GM23338 (cell line): ENCODE results near the gene IDH3A. TPM values are rescaled to one million over a fixed set of nuclear protein-coding genes. Genes with fewer than 3 reads are reported as not detected.

ENCODE experiments used
- ATAC-seq: fragments of 200-7000 bp; cut with Tn5 transposase; 3 replicates; pipeline ENCODE4 v1.9.1; 2020
- DNase-seq: peaks from one replicate; pipeline ENCODE4 v3.0.0-alpha.2; 2015; ENCODE audit warnings: low spot score
- H2AFZ ChIP-seq: fragments of 200-600 bp; sonication (generic); 2 replicates; pipeline ENCODE4 v1.8.0; 2016; ENCODE audit warnings: antibody characterized with exemption, mild to moderate bottlenecking, moderate library complexity
- H3F3A ChIP-seq: fragments of 200-600 bp; sonication (generic); replicated peaks from 2 replicates; pipeline ENCODE4 v1.8.0; 2017; ENCODE audit warnings: antibody characterized with exemption, mixed run types, low read depth
- H3K27ac ChIP-seq: fragments of 200-600 bp; sonication (generic); 2 replicates; pipeline ENCODE4 v1.6.1; 2016; ENCODE audit warnings: low read depth
- H3K27me3 ChIP-seq: fragments of 200-600 bp; sonication (generic); 2 replicates; pipeline ENCODE4 v1.8.0; 2016; ENCODE audit warnings: mild to moderate bottlenecking, mixed run types, moderate library complexity; ENCODE audit not compliant: insufficient read depth
- H3K36me3 ChIP-seq: fragments of 200-600 bp; sonication (generic); 2 replicates; pipeline ENCODE4 v1.8.0; 2016; ENCODE audit warnings: mild to moderate bottlenecking; ENCODE audit not compliant: insufficient read depth
- H3K4me1 ChIP-seq: fragments of 200-600 bp; sonication (generic); 2 replicates; pipeline ENCODE4 v1.8.0; 2016; ENCODE audit warnings: mild to moderate bottlenecking, moderate library complexity; ENCODE audit not compliant: insufficient read depth
- H3K4me2 ChIP-seq: fragments of 200-600 bp; sonication (generic); 2 replicates; pipeline ENCODE4 v1.7.1; 2017; ENCODE audit warnings: mixed run types
- H3K4me3 ChIP-seq: fragments of 200-600 bp; sonication (generic); 2 replicates; pipeline ENCODE4 v1.6.1; 2016; ENCODE audit warnings: mixed run types
- H3K79me2 ChIP-seq: fragments of 200-600 bp; sonication (generic); replicated peaks from 2 replicates; pipeline ENCODE4 v1.8.0; 2017; ENCODE audit warnings: mild to moderate bottlenecking; ENCODE audit not compliant: insufficient read depth
- H3K9me2 ChIP-seq: fragments of 200-600 bp; sonication (generic); 2 replicates; pipeline ENCODE4 v1.8.0; 2017; ENCODE audit not compliant: insufficient read depth
- H4K20me1 ChIP-seq: fragments of 200-600 bp; sonication (generic); replicated peaks from 2 replicates; pipeline ENCODE4 v1.8.0; 2017; ENCODE audit warnings: mild to moderate bottlenecking; ENCODE audit not compliant: insufficient read depth
- H3K27ac Mint-ChIP-seq: 2 replicates; pipeline ENCODE4 v1.8.0; 2020; ENCODE audit warnings: inconsistent platforms, mild to moderate bottlenecking, moderate library complexity, mixed read lengths
- H3K27me3 Mint-ChIP-seq: 3 replicates; pipeline ENCODE4 v1.8.0; 2022; ENCODE audit warnings: low read depth, mild to moderate bottlenecking, moderate library complexity, mixed read lengths, inconsistent platforms; ENCODE audit not compliant: insufficient read depth, poor library complexity
- H3K36me3 Mint-ChIP-seq: 3 replicates; pipeline ENCODE4 v1.8.0; 2021; ENCODE audit warnings: low read depth, mild to moderate bottlenecking, inconsistent platforms, moderate library complexity, mixed read lengths
- H3K4me1 Mint-ChIP-seq: 3 replicates; pipeline ENCODE4 v1.8.0; 2020; ENCODE audit warnings: mild to moderate bottlenecking, inconsistent platforms, mixed read lengths
- H3K4me3 Mint-ChIP-seq: 3 replicates; pipeline ENCODE4 v1.8.0; 2021; ENCODE audit warnings: moderate library complexity, mild to moderate bottlenecking, inconsistent platforms, mixed read lengths
- H3K9me3 Mint-ChIP-seq: 3 replicates; pipeline ENCODE4 v1.8.0; 2020; ENCODE audit warnings: moderate library complexity, mild to moderate bottlenecking, inconsistent platforms, mixed read lengths
- ETS1 ChIP-seq: IDR thresholded peaks from 2 replicates; pipeline ENCODE4 v1.6.1; 2016; ENCODE audit warnings: antibody characterized with exemption
- EZH2phosphoT487 ChIP-seq: fragments of 200-600 bp; sonication (generic); IDR thresholded peaks from one replicate; pipeline ENCODE4 v1.8.1; 2018; ENCODE audit warnings: antibody characterized with exemption; ENCODE audit not compliant: unreplicated experiment
- JUNB ChIP-seq: IDR thresholded peaks from one replicate; pipeline ENCODE4 v1.6.1; 2016; ENCODE audit warnings: antibody characterized with exemption; ENCODE audit not compliant: unreplicated experiment
- STAT1 ChIP-seq: IDR thresholded peaks from one replicate; pipeline ENCODE4 v1.6.1; 2016; ENCODE audit warnings: antibody characterized with exemption; ENCODE audit not compliant: unreplicated experiment
- ZNF114 ChIP-seq: fragments of 250-450 bp; sonication (Bioruptor Pico); IDR thresholded peaks from 2 replicates; pipeline ENCODE4 v1.5.0; 2020; ENCODE audit warnings: mild to moderate bottlenecking, moderate library complexity
- ZNF462 ChIP-seq: fragments of 250-450 bp; sonication (Bioruptor Pico); IDR thresholded peaks from 2 replicates; pipeline ENCODE4 v1.5.0; 2020; ENCODE audit warnings: mild to moderate bottlenecking, moderate library complexity
- polyA plus RNA-seq: library from polyadenylated mRNA; unstranded; fragments of >200 nt; fragmentation: Nextera tagmentation; extraction: Ambion mirVana; gene quantifications from 2 replicates; pipeline ENCODE4 v1.2.1, GENCODE V29; 2016
- total RNA-seq: library from RNA; depleted of rRNA; stranded (reverse); fragments of >200 nt; shearing (Covaris generic); gene quantifications from 2 replicates; pipeline ENCODE4 v1.2.3, GENCODE V29; 2014

IDH3A gene
- total and polyA plus RNA-seq, 2 experiments from 2014 or later, result 24.1 to 41.6 TPM

DNA sequence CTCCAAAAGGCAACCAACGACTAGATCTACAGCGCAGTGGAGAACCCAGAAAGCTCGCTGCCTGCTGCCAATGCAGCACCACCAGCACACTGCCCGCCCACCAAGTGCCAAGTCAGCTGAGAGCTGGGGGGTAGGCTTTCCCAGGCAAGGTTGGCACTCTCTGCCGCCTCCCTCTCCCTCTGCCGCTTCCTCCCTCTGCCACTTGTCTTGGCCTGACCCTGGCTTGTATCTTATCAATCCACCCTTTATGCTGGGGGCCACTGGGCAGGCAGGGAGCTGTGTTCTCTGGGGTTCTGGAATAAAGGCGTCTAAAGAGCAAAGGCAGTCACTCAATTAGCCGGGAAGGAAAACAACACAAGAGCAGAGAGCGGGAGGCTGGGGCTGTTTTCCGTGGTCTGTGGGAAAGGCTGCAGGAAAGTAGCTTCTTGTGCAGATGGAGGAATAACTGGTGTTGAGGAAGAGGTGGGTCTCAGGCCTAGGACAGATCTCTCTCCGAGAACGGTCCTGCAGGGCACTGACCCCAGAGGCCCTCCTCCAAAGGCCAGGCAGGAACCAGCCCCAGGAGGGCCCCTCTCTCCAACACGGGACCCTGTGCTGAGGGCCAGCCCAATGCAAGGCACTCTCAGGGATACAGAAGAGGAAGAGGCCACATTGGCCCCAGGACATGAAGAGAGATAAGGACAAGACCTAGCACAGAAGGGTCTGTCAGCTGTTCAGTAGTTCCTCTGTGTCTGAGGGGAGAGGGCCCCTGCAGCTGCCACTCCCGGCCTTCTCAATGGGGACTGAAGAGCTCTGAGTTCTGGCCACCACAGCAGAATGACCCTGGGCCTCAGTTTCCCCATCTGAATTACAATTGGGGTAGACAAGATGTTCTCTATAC is 54.4 kb downstream of the IDH3A start (continued):
- no peak for TF ChIP-seq ZNF462 (CRISPR knock-in tag)
- no peak for TF ChIP-seq JUNB
- TF ChIP-seq EZH2phosphoT487, result no peak

DNA sequence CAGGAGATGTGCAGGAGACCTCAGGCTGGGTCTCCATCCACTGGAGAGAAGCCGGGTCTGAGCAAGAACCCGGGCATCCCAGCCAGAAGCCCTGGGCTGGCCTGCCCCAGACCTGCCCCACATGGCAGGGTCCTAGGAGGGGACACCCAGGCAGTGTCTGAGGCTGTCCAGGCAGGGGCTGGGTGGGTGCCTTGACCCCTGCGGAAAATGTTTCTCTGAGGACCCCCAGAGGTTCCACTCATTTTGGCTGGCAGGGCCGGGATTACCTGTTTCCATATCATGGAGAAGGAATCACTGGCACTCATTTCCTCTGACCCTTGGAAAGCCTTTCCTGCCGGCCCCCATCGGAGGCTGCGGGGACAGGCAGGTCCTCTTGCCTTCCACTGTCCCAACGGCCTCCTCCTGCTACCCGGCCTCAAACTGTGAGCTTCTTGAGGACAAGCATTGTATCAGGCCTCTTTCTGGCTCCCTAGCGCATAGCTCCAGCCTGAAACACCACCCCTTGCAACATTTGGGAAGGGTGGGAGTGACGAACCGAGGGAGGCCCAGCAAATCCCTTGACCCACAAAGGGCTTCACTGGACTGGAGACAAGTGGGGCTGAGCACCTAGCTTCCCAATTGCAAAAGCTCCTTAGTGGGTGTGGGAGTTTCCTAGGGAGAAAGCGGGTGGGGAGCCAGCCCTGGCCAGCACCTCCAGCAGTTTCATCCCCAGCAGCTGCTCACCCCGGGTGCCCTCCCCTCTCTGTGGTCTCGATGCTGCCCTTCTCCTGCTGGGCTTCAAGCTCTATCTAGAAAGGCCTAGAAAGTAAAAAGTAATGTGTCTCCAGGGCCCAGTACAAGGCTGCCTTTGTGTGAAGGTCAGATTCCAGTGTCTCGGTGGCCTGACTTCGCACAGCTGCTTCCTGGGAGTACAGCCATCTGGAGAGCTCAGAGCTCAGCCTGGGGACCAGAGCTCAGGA is 55.5 kb downstream of the IDH3A start:
- Histone ChIP-seq H3F3A (no peaks in the 10 kb centered on the region), H3K4me2 (no peak overlapping the region), H3K79me2 (no peaks in the 10 kb centered on the region), H3K4me3 (no peak overlapping the region), H3K4me1 (no peaks in the 10 kb centered on the region), H3K9me2 (no peaks in the 10 kb centered on the region), H3K27me3 (no peaks in the 10 kb centered on the region), H2AFZ (no peak overlapping the region), H3K36me3 (no peaks in the 10 kb centered on the region), H4K20me1 (no peaks in the 10 kb centered on the region), H3K27ac (no peak overlapping the region)
- H3K27me3 Mint-ChIP-seq, result peaks cover 6% of the 10 kb centered on the region
- peaks cover 7% of the 10 kb centered on the region for H3K4me1 Mint-ChIP-seq
- H3K4me3 Mint-ChIP-seq, result no peak overlapping the region
- H3K36me3 Mint-ChIP-seq, result no peaks in the 10 kb centered on the region
- no peak overlapping the region for H3K27ac Mint-ChIP-seq
- H3K9me3 Mint-ChIP-seq, result no peaks in the 10 kb centered on the region
- ATAC-seq (no peak), DNase-seq (no peak)
- TF ChIP-seq ETS1 (no peak), STAT1 (no peak), EZH2phosphoT487 (no peak), ZNF114 (CRISPR knock-in tag) (no peak)
